GM23248 (cell line): Measurements from ENCODE around the gene MVB12B.

ENCODE experiments used
- EZH2 ChIP-seq: fragments of 200-600 bp; sonication (generic); IDR thresholded peaks from 2 replicates; pipeline ENCODE4 v1.6.1; 2018; ENCODE audit warnings: antibody characterized with exemption, mild to moderate bottlenecking; ENCODE audit not compliant: insufficient read depth, poor library complexity, severe bottlenecking
- EZH2phosphoT487 ChIP-seq: fragments of 200-600 bp; sonication (generic); IDR thresholded peaks from 2 replicates; pipeline ENCODE4 v1.6.1; 2018; ENCODE audit warnings: antibody characterized with exemption, moderate library complexity, mild to moderate bottlenecking, low read depth; ENCODE audit not compliant: insufficient read depth

DNA sequence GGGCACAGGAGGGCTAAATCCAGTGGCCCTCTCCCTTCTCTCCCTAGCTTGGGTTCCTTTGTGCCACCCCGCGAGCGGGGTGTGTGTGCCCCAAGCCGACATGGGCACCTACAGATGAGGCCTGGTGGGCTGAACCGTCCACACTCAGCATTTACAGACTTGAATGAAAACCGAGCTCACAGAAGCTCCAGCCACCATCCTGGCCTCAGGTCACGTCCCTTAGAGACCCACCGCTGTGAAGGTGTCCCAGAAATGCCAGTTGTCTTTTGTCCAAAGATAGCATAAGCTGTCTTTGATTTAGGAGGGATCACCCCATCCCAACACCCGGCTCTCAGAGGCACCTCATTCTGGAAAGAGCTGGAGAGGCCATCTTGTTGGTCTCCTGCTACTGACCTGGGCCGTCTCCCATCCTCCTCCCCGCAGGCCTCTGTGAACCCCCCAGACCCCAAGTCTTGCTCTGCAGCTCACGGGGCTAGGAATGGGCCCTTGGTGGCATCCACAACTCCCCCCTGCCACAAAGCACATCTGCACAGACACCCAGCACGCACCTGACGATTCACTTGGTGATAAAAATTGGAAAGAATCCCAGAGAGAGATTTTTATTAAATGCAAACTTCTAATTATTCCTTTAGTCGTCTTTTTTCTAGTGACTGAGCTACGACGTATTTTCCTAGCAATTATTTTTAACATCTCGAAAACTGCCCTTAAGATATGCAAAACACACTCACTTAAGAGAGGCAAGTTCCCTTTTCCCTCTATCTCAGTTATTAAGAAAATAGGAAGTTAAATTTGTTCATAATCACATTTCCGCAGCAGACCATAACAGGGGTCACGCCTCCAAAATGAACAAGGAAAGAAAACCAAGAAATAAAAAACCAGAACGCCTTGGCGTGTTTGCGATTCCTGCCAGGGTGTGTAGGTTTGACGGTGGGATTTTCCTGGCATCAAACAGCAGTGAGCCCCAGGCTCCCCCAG, 206.6 kb downstream of the MVB12B start:
- no peak for TF ChIP-seq EZH2
- no peak for TF ChIP-seq EZH2phosphoT487
